Vagina (tissue), 2 donors: ENCODE measurements around the gene RCC2.

Experiments
- POLR2A ChIP-seq, 2 donors: fragments of 450-650 bp; IDR thresholded peaks; one replicate each; pipeline ENCODE4 v1.6.1; 2017; ENCODE audit warnings: antibody characterized with exemption in 2 of 2, mild to moderate bottlenecking in 2 of 2, moderate library complexity in 2 of 2
- POLR2AphosphoS5 ChIP-seq, 2 donors: sonication (generic); formaldehyde crosslinking; IDR thresholded peaks; one replicate each; pipeline ENCODE4 v1.9.0; 2017; ENCODE audit warnings: antibody characterized with exemption in 2 of 2, mild to moderate bottlenecking in 2 of 2, low read depth in 1 of 2; ENCODE audit not compliant: insufficient read depth in 1 of 2
- TF ChIP-seq, protein P1 (sequence below), 3 experiments: fragments of 450-650 bp in 2 of 3; fragments of 200-600 bp in 1 of 3; sonication (generic) in 1 of 3; IDR thresholded peaks; one replicate each; pipeline ENCODE4 v1.5.1; 2017 to 2019; ENCODE audit warnings: antibody characterized with exemption in 3 of 3, mild to moderate bottlenecking in 2 of 3, moderate library complexity in 2 of 3

GRCh38 chr1:17359031-17359430, 80.4 kb downstream of the RCC2 start:
- TF ChIP-seq, protein P1, sequence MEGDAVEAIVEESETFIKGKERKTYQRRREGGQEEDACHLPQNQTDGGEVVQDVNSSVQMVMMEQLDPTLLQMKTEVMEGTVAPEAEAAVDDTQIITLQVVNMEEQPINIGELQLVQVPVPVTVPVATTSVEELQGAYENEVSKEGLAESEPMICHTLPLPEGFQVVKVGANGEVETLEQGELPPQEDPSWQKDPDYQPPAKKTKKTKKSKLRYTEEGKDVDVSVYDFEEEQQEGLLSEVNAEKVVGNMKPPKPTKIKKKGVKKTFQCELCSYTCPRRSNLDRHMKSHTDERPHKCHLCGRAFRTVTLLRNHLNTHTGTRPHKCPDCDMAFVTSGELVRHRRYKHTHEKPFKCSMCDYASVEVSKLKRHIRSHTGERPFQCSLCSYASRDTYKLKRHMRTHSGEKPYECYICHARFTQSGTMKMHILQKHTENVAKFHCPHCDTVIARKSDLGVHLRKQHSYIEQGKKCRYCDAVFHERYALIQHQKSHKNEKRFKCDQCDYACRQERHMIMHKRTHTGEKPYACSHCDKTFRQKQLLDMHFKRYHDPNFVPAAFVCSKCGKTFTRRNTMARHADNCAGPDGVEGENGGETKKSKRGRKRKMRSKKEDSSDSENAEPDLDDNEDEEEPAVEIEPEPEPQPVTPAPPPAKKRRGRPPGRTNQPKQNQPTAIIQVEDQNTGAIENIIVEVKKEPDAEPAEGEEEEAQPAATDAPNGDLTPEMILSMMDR (IDR thresholded peaks at IDR 0.05): no peak
- TF ChIP-seq POLR2A (IDR thresholded peaks at IDR 0.05): no peak
- TF ChIP-seq POLR2AphosphoS5 (IDR thresholded peaks at IDR 0.05; ENCODE audit: insufficient read depth in 1 of 2, low read depth in 1 of 2): no peak
